ENCODE measurements around the gene RBFOX1.

RBFOX1 gene

GRCh38 chr16:7335991-7336634 is 3.5 kb downstream of the RBFOX1 start:
- DNase-seq = no peak

GRCh38 chr16:7336742-7337141 is 4.1 kb downstream of the RBFOX1 start:
- DNase-seq = no peak

GRCh38 chr16:7338826-7339225 is 6.2 kb downstream of the RBFOX1 start:
- DNase-seq = no peak

GRCh38 chr16:7339700-7340099 is 7.1 kb downstream of the RBFOX1 start:
- no peak for DNase-seq

- no peak for DNase-seq
Observed at GRCh38 chr16:7340938-7341337, 8.3 kb downstream of the RBFOX1 start.

- DNase-seq = no peak
Observed at GRCh38 chr16:7342598-7342997, 10.0 kb downstream of the RBFOX1 start.

- DNase-seq = no peak
Observed at GRCh38 chr16:7343243-7343642, 10.6 kb downstream of the RBFOX1 start.

GRCh38 chr16:7344830-7345780 is 12.5 kb downstream of the RBFOX1 start:
- no peak for DNase-seq

- no peak for DNase-seq
Observed at GRCh38 chr16:7350806-7351205, 18.2 kb downstream of the RBFOX1 start.

- DNase-seq = no peak
Observed at GRCh38 chr16:7351610-7352510, 19.2 kb downstream of the RBFOX1 start.

- no peak for DNase-seq
Observed at GRCh38 chr16:7355758-7356157, 23.1 kb downstream of the RBFOX1 start.

GRCh38 chr16:7361416-7362129 is 28.9 kb downstream of the RBFOX1 start:
- no peak for DNase-seq

- no peak for DNase-seq
Observed at GRCh38 chr16:7362231-7362630, 29.6 kb downstream of the RBFOX1 start.

GRCh38 chr16:7363422-7364417 is 31.1 kb downstream of the RBFOX1 start:
- DNase-seq = no peak

- DNase-seq = no peak
Observed at GRCh38 chr16:7366041-7366440, 33.4 kb downstream of the RBFOX1 start.

GRCh38 chr16:7366993-7367880 is 34.6 kb downstream of the RBFOX1 start:
- DNase-seq = no peak

- no peak for DNase-seq
Observed at GRCh38 chr16:7369204-7369603, 36.6 kb downstream of the RBFOX1 start.

- no peak for DNase-seq
Observed at GRCh38 chr16:7372095-7372494, 39.5 kb downstream of the RBFOX1 start.

GRCh38 chr16:7373776-7374175 is 41.1 kb downstream of the RBFOX1 start:
- DNase-seq = no peak

GRCh38 chr16:7374614-7375174 is 42.0 kb downstream of the RBFOX1 start:
- DNase-seq = no peak
